ENCODE measurements around the gene ZNF814. TPM values are rescaled to one million over a fixed set of nuclear protein-coding genes. Genes with fewer than 3 reads are reported as not detected.

The ZNF814 gene
- total RNA-seq: 4.3 and 4.9 TPM in 2 replicates

DNA sequence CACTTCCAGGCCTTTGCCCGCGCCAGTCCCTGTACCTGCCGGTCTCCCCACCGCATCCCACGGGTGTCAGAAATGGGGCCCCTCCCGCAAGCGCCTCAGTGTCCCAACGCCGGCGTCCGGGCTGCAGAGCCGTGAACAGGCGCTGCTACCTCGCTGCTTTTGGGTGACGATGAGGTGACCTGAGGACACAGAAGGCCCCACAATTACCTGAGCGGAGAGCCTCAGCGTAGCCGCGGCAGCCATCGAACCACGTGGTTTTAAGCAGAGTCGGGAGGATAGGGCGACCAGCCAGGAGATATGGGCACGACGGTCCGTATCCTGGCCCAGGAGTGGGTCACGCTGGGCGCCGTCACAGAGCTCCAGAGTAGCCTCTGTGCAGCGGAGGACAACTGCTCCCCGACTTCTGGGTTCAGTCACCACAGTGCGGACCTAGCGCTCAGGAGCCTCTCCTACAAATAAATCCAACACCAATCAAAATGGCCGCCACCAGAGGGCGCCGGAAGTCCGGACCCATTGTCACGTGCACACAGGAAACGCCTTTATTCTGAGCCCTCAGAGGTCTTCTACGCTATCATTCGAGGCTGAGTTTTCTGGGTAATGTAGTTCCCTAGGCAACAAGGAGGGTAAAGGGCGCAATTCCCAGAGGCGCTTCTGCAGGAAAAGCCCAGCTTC lies at the start of gene ZNF814:
TSS of gene ZNF814 (minus strand) at position 478 of the 672 bp plus-strand sequence. CDS start at position 243, 235 bp downstream.

GRCh38 chr19:57934820-57935665 lies 46.2 kb upstream of the ZNF814 start, which contains the start of gene ZNF418:
ZNF418 (minus strand) TSS chr19:57935402; CDS start chr19:57933822, 1,580 bp downstream.

GRCh38 chr19:57916168-57916995 lies 27.5 kb upstream of the ZNF814 start, which contains the start of gene ZNF417:
ZNF417 (minus strand) TSS chr19:57916592; CDS start chr19:57916411, 181 bp downstream.

GRCh38 chr19:57849666-57850473 lies 39.0 kb downstream of the ZNF814 start, which contains the start of gene ZNF587:
ZNF587 (plus strand) TSS chr19:57849859; CDS start chr19:57850039, 180 bp downstream.

DNA sequence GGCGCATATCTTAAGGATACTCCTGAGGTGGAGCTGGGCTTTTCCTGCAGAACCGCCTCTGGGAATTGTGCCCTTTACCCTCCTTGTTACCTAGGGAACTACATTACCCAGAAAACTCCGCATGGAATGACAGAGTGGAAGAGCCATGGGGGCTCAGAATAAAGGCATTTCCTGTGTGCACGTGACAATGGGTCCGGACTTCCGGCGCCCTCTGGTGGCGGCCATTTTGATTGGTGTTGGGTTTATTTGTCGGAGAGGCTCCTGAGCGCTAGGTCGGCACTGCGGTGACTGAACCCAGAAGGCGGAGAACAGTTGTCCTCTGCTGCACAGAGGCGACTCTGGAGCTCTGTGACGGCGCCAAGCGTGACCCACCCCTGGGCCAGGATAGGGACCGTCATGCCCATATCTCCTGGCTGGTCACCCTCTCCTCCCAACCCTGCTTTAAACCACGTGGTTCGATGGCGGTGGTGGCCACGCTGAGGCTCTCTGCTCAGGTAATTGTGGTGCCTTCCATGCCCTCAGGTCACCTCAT lies 58.7 kb downstream of the ZNF814 start, which contains the start of gene ZNF587B:
TSS of gene ZNF587B (plus strand) at position 229 of the 532 bp plus-strand sequence. CDS start at position 459, 230 bp downstream.

DNA sequence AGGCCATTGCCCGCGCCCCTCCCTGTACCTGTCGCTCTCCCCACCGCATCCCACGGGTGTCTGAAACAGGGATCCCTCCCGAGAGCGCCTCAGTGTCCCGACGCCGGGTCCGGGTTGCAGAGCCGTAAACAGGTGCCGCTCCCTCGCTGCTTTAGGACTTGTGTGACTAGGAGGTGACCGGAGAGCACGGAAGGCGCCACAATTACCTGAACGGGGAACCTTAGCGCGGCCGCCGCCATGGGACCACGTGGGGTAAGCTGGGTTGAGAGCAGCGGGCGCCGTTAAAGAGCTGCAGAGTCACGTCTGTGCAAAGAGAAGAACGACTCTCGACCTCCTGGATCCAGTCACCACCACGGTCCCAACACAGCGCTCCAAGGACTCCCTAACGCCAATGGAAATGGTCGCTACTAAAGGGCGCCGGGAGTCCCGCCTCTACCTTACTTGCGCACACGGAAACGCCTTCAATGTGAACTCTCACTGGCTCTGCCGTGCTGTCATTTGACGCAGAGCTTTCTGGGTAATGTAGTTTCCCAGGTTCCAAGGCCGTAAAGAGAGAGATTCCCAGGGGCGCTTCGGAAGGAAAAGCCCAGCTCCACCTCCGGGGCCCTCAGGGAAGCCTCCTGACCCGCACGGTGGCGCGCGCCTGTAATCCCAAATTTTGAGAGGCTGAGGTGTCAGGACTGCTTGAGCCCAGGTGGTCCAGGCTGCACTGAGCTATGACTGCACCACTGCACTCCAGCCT lies 74.2 kb downstream of the ZNF814 start, which contains the start of gene ZNF552:
TSS of gene ZNF552 (minus strand) at position 409 of the 742 bp plus-strand sequence. CDS start at position 239, 170 bp downstream.

Other genes starting within 250 kb of the ZNF814 start
- 0.24 TPM in 1 of 2 replicates, not detected in the other for gene ZSCAN4, start 220.1 kb downstream of the ZNF814 start, total RNA-seq
- 8.1 and 8.2 TPM in 2 replicates for gene ZNF551, start 207.1 kb downstream of the ZNF814 start, total RNA-seq
- 0.64 and 1.4 TPM in 2 replicates for gene ZNF154, start 179.8 kb downstream of the ZNF814 start, total RNA-seq
- 4.1 and 4.3 TPM in 2 replicates for gene ZNF671, start 161.4 kb downstream of the ZNF814 start, total RNA-seq
- gene ZNF776, start 142.2 kb downstream of the ZNF814 start, total RNA-seq: 8.7 TPM in 2 replicates
- 12.6 and 15.7 TPM in 2 replicates for gene ZNF586, start 119.4 kb downstream of the ZNF814 start, total RNA-seq
- 4.3 and 6.7 TPM in 2 replicates for gene ZNF552, start 74.1 kb downstream of the ZNF814 start, total RNA-seq
- 23.4 and 26.0 TPM in 2 replicates for gene ZNF587B, start 58.7 kb downstream of the ZNF814 start, total RNA-seq
- gene ZNF587, start 39.2 kb downstream of the ZNF814 start, total RNA-seq: 12.1 and 14.7 TPM in 2 replicates
- gene ZNF417, start 27.6 kb upstream of the ZNF814 start, total RNA-seq: 8.3 and 9.9 TPM in 2 replicates
- gene ZNF418, start 46.4 kb upstream of the ZNF814 start, total RNA-seq: 4.9 and 5.1 TPM in 2 replicates
- 2.7 and 4.9 TPM in 2 replicates for gene ZNF256, start 58.7 kb upstream of the ZNF814 start, total RNA-seq
- gene C19orf18, start 85.5 kb upstream of the ZNF814 start, total RNA-seq: not detected in 2 replicates
- 13.9 and 14.7 TPM in 2 replicates for gene ZNF606, start 113.8 kb upstream of the ZNF814 start, total RNA-seq
- gene ZSCAN1, start 145.0 kb upstream of the ZNF814 start, total RNA-seq: under 0.01 TPM in 1 of 2 replicates, not detected in the other
- 1.5 and 1.7 TPM in 2 replicates for gene ZNF135, start 170.2 kb upstream of the ZNF814 start, total RNA-seq
- gene ZSCAN18, start 209.2 kb upstream of the ZNF814 start, total RNA-seq: 44.1 and 55.2 TPM in 2 replicates